GM12801 (cell line): ENCODE results near the gene AFTPH.

Experiments
- TF ChIP-seq, protein P1 (sequence below): IDR thresholded peaks from one replicate; pipeline ENCODE4 v1.5.1; 2011; ENCODE audit warnings: control low read depth; ENCODE audit not compliant: insufficient read length; ENCODE audit errors: extremely low read depth

The AFTPH gene

DNA sequence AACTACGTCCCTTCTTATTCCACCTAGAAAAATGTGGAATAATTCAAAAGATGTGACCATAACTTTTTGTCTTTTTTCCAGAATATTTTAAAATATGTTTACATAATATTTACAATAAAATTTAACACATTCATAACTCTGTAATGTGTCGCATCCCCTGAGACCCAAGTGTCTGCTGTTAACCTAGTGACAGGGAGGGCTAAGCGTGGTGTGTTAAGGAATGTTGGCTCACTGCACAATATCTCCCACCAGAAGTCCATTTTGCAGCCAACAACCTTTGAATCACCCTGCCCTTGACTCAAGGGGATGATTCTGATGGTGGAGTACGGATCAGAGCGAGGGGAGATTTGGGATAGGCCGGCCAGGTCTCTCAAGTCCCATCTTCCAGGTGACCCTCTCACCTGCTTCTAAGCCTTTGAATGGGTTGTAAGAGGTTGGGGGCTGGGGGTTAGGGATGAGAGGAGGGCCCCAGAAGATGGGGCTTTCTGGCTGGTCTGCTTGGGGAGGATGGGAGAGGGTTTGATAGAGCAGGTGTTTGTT, 86.3 kb downstream of the AFTPH start:
- TF ChIP-seq, protein P1, sequence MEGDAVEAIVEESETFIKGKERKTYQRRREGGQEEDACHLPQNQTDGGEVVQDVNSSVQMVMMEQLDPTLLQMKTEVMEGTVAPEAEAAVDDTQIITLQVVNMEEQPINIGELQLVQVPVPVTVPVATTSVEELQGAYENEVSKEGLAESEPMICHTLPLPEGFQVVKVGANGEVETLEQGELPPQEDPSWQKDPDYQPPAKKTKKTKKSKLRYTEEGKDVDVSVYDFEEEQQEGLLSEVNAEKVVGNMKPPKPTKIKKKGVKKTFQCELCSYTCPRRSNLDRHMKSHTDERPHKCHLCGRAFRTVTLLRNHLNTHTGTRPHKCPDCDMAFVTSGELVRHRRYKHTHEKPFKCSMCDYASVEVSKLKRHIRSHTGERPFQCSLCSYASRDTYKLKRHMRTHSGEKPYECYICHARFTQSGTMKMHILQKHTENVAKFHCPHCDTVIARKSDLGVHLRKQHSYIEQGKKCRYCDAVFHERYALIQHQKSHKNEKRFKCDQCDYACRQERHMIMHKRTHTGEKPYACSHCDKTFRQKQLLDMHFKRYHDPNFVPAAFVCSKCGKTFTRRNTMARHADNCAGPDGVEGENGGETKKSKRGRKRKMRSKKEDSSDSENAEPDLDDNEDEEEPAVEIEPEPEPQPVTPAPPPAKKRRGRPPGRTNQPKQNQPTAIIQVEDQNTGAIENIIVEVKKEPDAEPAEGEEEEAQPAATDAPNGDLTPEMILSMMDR: no peak

DNA sequence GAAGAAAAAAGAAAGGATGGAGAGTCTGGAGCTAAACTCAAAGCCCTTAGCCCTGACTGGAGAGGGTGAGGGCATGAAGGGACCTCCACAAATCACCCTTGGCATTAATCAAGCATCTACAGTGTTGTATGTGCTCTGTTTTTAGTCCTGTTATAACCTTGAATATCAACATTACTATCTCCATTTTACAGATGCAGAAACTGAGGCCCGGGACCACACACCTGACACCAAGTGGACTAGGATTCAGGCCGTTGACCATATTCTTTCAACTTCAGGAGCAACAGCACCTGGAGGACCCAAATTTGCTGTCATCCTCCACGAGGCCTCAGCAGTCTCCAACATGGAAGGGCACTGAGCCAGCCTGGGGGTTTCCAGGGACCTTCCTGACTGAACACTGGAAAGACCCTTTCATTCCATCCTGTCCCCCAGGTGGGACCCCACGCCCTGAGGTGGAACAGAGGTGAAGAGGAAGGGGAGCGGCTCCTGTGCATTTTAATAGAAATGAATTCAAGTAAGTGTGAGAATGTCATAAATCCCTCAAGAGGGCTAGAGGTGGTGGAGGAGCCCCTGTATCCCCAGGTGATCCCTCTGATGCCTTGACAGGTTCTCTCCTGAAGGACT, 88.6 kb downstream of the AFTPH start:
- TF ChIP-seq, protein P1: no peak

DNA sequence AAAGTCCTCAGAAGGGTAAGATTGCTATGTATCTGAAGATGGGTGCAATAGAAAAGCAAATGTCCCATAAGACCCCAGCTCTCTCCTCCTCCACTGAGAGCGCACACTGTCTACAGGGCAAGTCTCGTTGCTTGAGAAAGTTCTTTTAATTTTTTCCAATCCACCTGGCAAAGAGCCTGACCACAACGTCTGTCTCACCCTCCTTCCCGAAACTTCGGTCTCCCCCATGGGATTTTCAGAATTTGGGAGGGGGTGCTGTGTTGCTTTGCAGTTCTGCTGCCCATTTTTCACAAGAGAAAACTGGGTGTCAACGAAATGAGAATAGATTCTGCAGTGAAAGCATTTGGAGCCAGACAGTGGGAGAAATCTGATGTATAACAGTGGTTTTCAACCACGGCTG, 89.1 kb downstream of the AFTPH start:
- TF ChIP-seq, protein P1: no peak

DNA sequence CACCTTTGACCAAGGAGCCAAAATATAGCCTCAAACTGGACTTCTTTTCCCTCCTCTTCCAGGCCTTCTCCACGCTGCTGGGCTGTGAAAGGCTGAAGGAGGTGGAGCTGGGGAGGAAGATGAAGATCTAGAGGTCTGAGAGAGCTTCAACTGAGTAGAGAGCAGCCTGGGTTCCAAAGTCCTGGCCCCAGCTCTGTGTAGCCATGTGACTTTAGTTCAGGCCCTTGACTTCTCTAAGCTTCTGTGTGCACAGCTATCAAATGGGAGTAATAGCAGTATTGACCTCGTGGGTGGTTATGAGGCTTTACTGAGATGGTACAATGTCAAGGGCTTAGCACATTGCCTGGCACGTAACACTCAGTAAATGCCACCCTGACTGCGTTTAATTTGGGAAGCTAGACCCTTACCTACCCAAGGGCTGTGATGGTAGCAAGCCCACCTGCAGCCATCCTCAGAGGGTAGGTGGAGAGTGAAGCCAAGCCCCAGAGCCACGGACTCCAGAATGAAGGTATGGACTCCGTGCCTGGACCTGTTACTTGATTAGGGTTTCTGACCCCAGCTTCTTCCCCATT, 91.2 kb downstream of the AFTPH start:
- TF ChIP-seq, protein P1: no peak

DNA sequence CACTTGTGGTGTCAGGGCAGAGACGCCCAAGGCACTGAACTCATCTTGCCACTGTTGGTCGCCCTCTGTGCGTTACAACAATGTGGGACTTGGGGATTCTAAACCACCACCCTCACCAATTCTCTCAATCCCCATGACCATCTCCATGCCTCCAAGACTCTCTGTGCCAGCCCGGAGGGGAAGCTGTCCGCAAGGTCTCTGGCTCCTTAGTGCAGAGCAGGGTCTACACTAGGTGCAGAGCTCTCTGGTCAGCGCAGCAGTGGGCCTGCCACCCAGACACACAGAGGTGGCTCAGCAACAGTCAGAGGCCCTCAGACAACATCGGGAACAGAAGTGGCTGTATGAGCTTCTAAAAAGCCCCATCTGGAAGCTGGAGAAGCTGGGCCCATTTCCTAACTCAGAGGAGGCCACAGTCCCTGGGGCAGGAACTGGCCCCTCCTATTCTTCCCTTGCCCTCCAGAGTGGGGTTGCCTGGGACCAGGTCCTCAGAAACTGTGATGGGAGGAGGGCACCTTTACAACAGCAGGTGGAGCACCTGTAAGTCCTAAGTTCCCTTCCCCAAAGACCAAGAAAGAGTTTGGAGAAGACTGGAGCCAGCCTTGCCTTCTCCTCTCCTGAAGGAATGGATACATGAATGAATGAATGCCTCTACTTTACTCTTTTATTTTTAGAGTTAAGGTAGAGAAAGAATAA, 91.9 kb downstream of the AFTPH start:
- TF ChIP-seq, protein P1: no peak

DNA sequence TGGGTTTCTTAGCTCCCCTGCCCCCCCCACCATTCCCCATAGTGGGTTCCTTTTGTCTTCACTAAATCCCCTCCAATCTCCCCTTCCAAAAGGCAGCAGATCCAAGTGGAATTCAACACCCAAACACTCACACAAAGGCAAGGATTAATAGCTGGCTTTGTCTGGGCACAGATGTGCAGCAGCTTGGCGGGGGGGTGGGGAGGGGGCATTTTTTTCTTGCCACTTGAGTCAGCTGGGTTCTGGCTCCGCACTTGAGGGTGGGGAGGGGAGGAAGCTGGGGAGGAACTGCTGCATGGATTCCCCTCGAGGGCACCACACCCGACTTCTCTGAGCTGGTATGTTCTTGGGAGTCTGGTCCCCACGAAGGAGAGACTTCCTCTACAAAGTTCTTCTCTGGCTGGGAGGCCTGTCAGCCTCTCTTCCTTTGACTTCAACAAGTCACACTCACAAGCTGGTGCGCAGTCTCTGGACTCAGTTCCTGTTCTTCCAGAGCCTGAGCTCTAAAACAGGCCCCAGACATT, 93.6 kb downstream of the AFTPH start:
- TF ChIP-seq, protein P1: no peak

DNA sequence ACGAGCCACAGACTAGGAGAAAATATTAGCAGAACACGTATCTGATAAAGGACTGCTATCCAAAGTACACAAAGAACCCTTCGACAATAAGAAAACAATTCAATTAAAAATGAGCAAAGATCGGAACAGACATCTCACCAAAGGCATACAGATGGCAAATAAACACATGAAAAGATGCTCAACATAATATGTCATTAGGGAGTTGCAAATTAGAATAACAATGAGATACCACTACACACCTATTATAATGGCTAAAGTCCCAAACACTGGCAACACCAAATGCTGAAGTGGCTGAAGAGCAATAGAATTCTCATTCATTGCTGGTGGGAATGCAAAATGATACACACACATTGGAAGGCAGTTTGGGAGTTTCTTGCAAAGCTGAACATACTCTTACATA, 96.5 kb downstream of the AFTPH start:
- TF ChIP-seq, protein P1: no peak
